ENCODE results near the gene ATG2A. TPM values are rescaled to one million over a fixed set of nuclear protein-coding genes. Genes with fewer than 3 reads are reported as not detected.

Gene ATG2A
- total RNA-seq, 1 donor from 2014 or later, result 22.4 TPM

DNA sequence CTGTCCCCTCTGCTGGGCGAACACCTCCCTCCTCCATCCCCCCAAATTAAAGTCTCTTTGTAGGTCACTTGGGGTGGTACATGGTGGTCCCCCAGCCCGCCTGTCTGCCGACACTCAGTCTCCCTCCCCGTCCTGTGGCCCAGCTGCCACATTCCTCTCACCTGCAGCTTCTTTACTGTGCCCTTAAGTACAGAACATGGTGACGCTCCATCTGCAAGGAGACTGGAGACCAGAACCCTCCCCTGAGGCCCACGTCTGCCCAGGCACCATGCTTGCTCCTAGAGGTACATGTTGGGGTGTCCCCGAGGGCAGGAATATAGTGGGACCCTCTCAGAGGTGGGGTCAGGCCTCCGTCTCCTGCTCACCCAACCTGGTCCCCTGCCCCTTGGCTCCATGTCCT is 33.0 kb downstream of the ATG2A start:
- no peak for DNase-seq (ENCODE audit: low spot score)
- H3K9me3 Mint-ChIP-seq (ENCODE audit: unreplicated experiment), result no peaks in the 10 kb centered on the region
- peaks cover 3% of the 10 kb centered on the region for H3K27me3 Mint-ChIP-seq (ENCODE audit: unreplicated experiment)
- H3K36me3 Mint-ChIP-seq (ENCODE audit: low read depth, unreplicated experiment), result no peaks in the 10 kb centered on the region
- H3K27ac Mint-ChIP-seq (ENCODE audit: unreplicated experiment), result no peak overlapping the region
- H3K4me1 Mint-ChIP-seq (ENCODE audit: unreplicated experiment), result peaks cover 14% of the 10 kb centered on the region
- TF ChIP-seq, protein P1, sequence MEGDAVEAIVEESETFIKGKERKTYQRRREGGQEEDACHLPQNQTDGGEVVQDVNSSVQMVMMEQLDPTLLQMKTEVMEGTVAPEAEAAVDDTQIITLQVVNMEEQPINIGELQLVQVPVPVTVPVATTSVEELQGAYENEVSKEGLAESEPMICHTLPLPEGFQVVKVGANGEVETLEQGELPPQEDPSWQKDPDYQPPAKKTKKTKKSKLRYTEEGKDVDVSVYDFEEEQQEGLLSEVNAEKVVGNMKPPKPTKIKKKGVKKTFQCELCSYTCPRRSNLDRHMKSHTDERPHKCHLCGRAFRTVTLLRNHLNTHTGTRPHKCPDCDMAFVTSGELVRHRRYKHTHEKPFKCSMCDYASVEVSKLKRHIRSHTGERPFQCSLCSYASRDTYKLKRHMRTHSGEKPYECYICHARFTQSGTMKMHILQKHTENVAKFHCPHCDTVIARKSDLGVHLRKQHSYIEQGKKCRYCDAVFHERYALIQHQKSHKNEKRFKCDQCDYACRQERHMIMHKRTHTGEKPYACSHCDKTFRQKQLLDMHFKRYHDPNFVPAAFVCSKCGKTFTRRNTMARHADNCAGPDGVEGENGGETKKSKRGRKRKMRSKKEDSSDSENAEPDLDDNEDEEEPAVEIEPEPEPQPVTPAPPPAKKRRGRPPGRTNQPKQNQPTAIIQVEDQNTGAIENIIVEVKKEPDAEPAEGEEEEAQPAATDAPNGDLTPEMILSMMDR (IDR thresholded peaks at IDR 0.05; ENCODE audit: unreplicated experiment), result no peak
- H3K4me3 Mint-ChIP-seq (ENCODE audit: unreplicated experiment), result no peak overlapping the region

DNA sequence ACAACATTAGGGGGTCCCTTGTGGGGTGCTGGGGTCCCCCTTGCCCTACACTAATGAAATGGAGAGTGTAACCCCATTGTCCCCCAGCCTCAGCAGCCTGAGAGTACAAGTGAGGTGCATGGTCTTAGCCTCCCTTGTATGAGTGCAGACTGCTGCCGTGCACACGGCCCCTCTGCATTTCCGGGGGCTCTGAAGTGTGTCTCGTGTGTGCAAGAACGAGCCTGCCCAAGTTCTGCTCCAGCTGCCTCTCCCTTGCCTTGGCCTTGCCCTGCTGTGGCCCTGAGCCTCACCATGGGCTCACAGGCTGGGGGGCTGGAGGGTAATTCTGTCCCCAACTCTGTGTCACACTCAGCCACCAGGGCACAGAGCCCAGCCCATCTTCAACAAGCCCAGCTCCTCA is 33.4 kb downstream of the ATG2A start:
- Mint-ChIP-seq H3K4me3 (ENCODE audit: unreplicated experiment) (no peak overlapping the region), H3K27me3 (ENCODE audit: unreplicated experiment) (peaks cover 4% of the 10 kb centered on the region), H3K9me3 (ENCODE audit: unreplicated experiment) (no peaks in the 10 kb centered on the region), H3K27ac (ENCODE audit: unreplicated experiment) (no peak overlapping the region), H3K4me1 (ENCODE audit: unreplicated experiment) (peaks cover 15% of the 10 kb centered on the region), H3K36me3 (ENCODE audit: low read depth, unreplicated experiment) (no peaks in the 10 kb centered on the region)
- TF ChIP-seq, protein P1 (IDR thresholded peaks at IDR 0.05; ENCODE audit: unreplicated experiment), result no peak
- DNase-seq (ENCODE audit: low spot score), result no peak

DNA sequence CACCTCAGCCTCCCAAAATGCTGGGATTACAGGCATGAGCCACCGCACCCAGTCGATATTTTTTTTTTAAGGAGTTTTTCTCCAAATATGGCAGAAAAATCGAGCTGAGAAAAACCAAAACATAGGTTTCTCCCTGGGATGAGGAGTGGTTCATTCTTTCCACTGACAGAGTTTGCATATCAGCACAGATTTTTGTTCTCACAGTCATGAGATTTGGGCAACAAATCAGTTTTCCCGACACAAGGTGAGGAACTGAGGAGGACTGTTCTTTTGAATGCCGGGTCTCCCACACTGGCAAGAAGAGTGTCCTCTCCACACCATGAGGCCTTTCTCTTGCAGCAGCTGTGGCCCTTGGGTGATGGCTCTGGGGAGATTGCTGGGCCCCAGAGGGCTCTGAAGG is 34.8 kb downstream of the ATG2A start:
- H3K4me3 Mint-ChIP-seq (ENCODE audit: unreplicated experiment), result no peak overlapping the region
- no peak for DNase-seq (ENCODE audit: low spot score)
- no peaks in the 10 kb centered on the region for H3K9me3 Mint-ChIP-seq (ENCODE audit: unreplicated experiment)
- TF ChIP-seq, protein P1 (IDR thresholded peaks at IDR 0.05; ENCODE audit: unreplicated experiment), result no peak
- H3K27me3 Mint-ChIP-seq (ENCODE audit: unreplicated experiment), result peaks cover 8% of the 10 kb centered on the region
- peaks cover 11% of the 10 kb centered on the region for H3K4me1 Mint-ChIP-seq (ENCODE audit: unreplicated experiment)
- H3K27ac Mint-ChIP-seq (ENCODE audit: unreplicated experiment), result no peak overlapping the region
- H3K36me3 Mint-ChIP-seq (ENCODE audit: low read depth, unreplicated experiment), result peaks cover 4% of the 10 kb centered on the region

DNA sequence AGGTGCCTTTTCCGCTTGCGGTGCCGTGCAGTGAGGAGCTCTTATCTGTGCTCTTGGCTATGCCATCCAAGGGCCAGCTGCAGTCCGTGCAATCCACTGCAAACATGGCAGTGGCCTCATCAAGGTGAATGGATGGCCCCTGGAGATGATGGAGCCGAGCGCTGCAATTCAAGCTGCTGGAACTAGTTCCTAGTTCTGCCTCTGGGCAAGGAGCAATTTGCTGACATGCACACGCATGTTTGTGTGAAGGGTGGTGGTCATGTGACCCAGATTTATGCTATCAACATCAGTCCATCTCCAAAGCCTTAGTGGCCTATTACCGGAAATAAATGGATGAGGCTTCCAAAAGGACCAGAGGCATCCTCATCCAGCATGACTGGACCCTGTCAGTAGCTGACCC is 35.5 kb downstream of the ATG2A start:
- no peak overlapping the region for H3K27ac Mint-ChIP-seq (ENCODE audit: unreplicated experiment)
- TF ChIP-seq, protein P1 (IDR thresholded peaks at IDR 0.05; ENCODE audit: unreplicated experiment), result no peak
- H3K4me3 Mint-ChIP-seq (ENCODE audit: unreplicated experiment), result no peak overlapping the region
- DNase-seq (ENCODE audit: low spot score), result no peak
- H3K36me3 Mint-ChIP-seq (ENCODE audit: low read depth, unreplicated experiment), result peaks cover 9% of the 10 kb centered on the region
- H3K9me3 Mint-ChIP-seq (ENCODE audit: unreplicated experiment), result no peaks in the 10 kb centered on the region
- H3K27me3 Mint-ChIP-seq (ENCODE audit: unreplicated experiment), result peaks cover 10% of the 10 kb centered on the region
- H3K4me1 Mint-ChIP-seq (ENCODE audit: unreplicated experiment), result peaks cover 18% of the 10 kb centered on the region

DNA sequence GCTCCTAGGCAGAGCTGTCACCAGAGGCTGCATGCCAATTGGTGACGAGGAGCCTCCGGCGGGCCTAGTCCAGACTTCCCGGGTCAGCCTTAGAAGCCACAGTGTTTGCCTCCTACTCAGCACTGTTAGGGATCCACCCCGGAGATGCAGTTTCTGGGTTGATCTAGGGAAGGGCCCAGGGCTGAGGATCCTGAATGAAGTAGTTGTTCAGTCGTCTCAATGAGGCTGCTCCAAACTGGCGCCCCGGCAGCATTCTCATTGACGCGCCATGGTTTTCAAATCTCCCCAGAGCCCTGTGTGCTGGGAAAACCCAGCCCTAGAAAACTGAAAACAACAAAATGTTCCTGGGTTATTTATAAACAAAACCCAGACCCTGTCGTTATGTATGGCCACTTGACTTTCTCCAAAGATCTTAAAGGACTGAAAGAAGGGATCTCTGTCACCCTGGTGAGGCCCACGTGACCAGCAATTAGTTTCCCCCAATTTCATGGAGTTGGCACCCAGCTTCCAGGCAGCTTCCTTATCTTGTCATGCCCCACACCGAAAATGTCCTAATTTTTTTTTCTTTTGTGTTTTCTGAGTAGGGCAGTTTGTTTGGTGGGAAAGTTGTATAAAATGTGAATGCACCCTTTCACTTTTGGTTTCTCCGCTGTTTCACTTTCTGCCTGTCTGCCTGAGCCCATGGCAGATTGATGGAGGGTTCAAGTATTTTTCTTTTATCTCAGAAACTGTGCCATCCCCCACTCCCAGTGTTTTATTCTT is 36.6 kb downstream of the ATG2A start:
- peaks cover 18% of the 10 kb centered on the region for H3K4me1 Mint-ChIP-seq (ENCODE audit: unreplicated experiment)
- no peaks in the 10 kb centered on the region for H3K9me3 Mint-ChIP-seq (ENCODE audit: unreplicated experiment)
- peaks cover 9% of the 10 kb centered on the region for H3K36me3 Mint-ChIP-seq (ENCODE audit: low read depth, unreplicated experiment)
- TF ChIP-seq, protein P1 (IDR thresholded peaks at IDR 0.05; ENCODE audit: unreplicated experiment), result no peak
- no peak for DNase-seq (ENCODE audit: low spot score)
- peaks cover 15% of the 10 kb centered on the region for H3K27me3 Mint-ChIP-seq (ENCODE audit: unreplicated experiment)
- H3K27ac Mint-ChIP-seq (ENCODE audit: unreplicated experiment), result no peak overlapping the region
- no peak overlapping the region for H3K4me3 Mint-ChIP-seq (ENCODE audit: unreplicated experiment)

Data from endothelial cell (in vitro differentiated cells).